Right lobe of liver (tissue), 6 donors: ENCODE results near the gene DMWD. TPM values are rescaled to one million over a fixed set of nuclear protein-coding genes. Genes with fewer than 3 reads are reported as not detected.

Experiments
- ATAC-seq, 4 donors: fragments of 200-7000 bp; cut with Tn5 transposase; one replicate each; pipeline ENCODE4 v1.9.1; 2020; ENCODE audit warnings: mild to moderate bottlenecking in 4 of 4, moderate library complexity in 4 of 4
- DNase-seq, 3 donors: peaks; one replicate each; pipeline ENCODE4 v3.0.0-alpha.2; 2020
- H3K27ac ChIP-seq, 3 donors: fragments of 200-600 bp; one replicate each; pipeline ENCODE4 v1.8.0; 2022
- H3K27me3 ChIP-seq, 2 donors: fragments of 200-600 bp; one replicate each; pipeline ENCODE4 v1.8.0; 2022
- H3K36me3 ChIP-seq, 4 donors: fragments of 200-600 bp; sonication (generic) in 1 of 4; one replicate each; pipeline versions ENCODE4 v1.5.1 to v1.8.0; 2017 to 2022; ENCODE audit warnings: control low read depth in 1 of 4
- H3K4me1 ChIP-seq, 4 donors: fragments of 200-600 bp; sonication (generic) in 1 of 4; one replicate each; pipeline versions ENCODE4 v1.5.1 to v1.8.0; 2017 to 2022; ENCODE audit warnings: control low read depth in 1 of 4
- H3K4me3 ChIP-seq, 3 donors: fragments of 200-600 bp; one replicate each; pipeline ENCODE4 v1.8.0; 2022
- H3K9me3 ChIP-seq, 4 donors: fragments of 200-600 bp; sonication (generic) in 1 of 4; one replicate each; pipeline versions ENCODE4 v1.5.1 to v1.8.0; 2017 to 2022; ENCODE audit warnings: control low read depth in 1 of 4
- POLR2A ChIP-seq: fragments of 450-650 bp; IDR thresholded peaks from one replicate; pipeline ENCODE4 v1.6.1; 2017; ENCODE audit warnings: antibody characterized with exemption, mild to moderate bottlenecking
- WGBS: methylation state at CpG from one replicate; pipeline ENCODE4 v1.1.6; 2018; ENCODE audit warnings: low coverage, low lambda C conversion rate; ENCODE audit not compliant: insufficient coverage; ENCODE audit errors: missing lambda C conversion rate; 5-methylcytosine and 5-hydroxymethylcytosine counted together
- intact Hi-C, 2 donors: fragments of 100-400 bp; cut with DNase I; formaldehyde crosslinking; loops; one replicate each; pipeline versions ENCODE4 v1.11.2 to v1.14.1; 2022
- total RNA-seq, 6 experiments: library from RNA; depleted of rRNA in 2 of 6; stranded (reverse); fragments of >200 nt in 2 of 6; fragmentation: NEBNext Ultra II Directional in 3 of 6; extraction: Animal tissue kit (Norgen Biotek cat#: 25700) in 3 of 6; gene quantifications; one replicate each; pipeline versions ENCODE4 v1.1.0 to v1.2.4, GENCODE V29; 2016 to 2023
- TF ChIP-seq, protein P1 (sequence below), 4 donors: fragments of 200-600 bp in 3 of 4; fragments of 450-650 bp in 1 of 4; IDR thresholded peaks; one replicate each; pipeline versions ENCODE4 v1.5.1 to v1.8.0; 2016 to 2022; ENCODE audit warnings: antibody characterized with exemption in 4 of 4, mild to moderate bottlenecking in 2 of 4
- donor health status: DM: no; HTN: yes; CAD: no.
- donor health status: DM: no; HTN: no; CAD: no.
- donor health status: DM: no; HTN: no; CAD: no.
- donor health status: DM: no; HTN: yes; CAD: no.
- donor health status: DM: no; HTN: yes; CAD: no.

The DMWD gene
- total RNA-seq, 6 experiments from 2014 or later = 8.3 to 14.3 (median 11.9) TPM

DNA sequence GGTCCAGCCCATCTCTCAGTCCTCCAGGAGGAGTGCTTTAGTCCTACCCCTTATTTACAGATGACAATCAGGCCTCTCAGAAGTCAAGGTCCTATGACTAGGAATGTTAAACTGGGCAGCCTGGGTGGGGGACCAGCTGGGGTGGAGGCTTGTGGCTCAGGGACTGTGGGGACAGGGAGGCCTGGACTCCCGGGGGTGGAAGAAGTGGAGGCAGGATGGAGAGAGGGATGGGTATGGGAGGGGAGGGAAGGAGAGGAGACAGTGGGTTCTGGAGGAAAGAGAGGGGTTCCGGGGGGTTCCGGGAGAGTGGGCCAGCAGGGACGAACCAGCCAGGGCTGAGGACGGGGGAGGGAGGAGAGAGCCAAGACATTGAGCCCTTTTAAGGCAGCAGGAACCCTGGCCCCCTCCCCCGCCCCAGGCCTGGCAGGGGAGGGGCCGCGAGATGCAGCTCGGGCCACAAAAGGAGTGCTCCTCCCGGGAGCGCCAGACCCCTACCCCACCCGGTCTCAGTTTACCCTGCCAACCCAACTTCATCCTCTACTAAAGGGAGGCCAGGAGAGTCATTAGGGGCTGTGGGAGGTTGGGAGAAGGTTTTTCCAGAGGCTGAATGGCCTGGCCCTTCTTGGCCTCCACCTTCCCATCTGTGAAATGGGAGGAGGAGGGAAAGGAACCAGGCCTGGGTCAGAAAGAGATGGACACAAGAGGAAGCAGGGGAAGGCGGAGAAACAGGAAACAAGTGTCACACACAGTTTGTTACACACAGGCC is 12.0 kb downstream of the DMWD start:
- TF ChIP-seq, protein P1, sequence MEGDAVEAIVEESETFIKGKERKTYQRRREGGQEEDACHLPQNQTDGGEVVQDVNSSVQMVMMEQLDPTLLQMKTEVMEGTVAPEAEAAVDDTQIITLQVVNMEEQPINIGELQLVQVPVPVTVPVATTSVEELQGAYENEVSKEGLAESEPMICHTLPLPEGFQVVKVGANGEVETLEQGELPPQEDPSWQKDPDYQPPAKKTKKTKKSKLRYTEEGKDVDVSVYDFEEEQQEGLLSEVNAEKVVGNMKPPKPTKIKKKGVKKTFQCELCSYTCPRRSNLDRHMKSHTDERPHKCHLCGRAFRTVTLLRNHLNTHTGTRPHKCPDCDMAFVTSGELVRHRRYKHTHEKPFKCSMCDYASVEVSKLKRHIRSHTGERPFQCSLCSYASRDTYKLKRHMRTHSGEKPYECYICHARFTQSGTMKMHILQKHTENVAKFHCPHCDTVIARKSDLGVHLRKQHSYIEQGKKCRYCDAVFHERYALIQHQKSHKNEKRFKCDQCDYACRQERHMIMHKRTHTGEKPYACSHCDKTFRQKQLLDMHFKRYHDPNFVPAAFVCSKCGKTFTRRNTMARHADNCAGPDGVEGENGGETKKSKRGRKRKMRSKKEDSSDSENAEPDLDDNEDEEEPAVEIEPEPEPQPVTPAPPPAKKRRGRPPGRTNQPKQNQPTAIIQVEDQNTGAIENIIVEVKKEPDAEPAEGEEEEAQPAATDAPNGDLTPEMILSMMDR (IDR thresholded peaks at IDR 0.05) = no peak
- intact Hi-C loops = no loop called here
- H3K4me3 ChIP-seq = no peak overlapping the region

DNA sequence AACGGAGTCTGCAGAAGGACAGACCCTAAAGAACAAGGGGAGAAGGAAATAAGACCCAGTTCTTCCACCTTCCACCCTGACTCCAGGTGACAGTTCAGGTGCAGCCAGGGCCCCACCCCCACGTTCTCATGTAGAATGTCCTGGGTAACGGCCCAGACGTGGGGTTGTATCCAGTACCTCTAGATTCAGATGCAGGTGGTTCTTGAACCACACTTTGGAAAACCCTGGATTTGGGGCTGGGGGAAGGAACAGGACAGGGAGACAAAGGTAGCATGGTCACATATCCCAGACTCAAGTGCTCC is 12.5 kb downstream of the DMWD start:
- H3K36me3 ChIP-seq = peaks cover 0 to 7% (median 0%) of the 10 kb centered on the region in 4 donors
- DNase-seq (no peak), ATAC-seq (no peak)
- no peak overlapping the region for H3K27ac ChIP-seq
- no peaks in the 10 kb centered on the region for H3K27me3 ChIP-seq
- TF ChIP-seq POLR2A = no peak
- TF ChIP-seq, protein P1 (IDR thresholded peaks at IDR 0.05) = no peak
- peaks cover 0 to 5% (median 0%) of the 10 kb centered on the region in 4 donors for H3K4me1 ChIP-seq
- no peak overlapping the region for H3K4me3 ChIP-seq
- 33% methylated on average over 4 of the region's 4 CpGs for WGBS
- intact Hi-C loops = no loop called here
- H3K9me3 ChIP-seq = no peaks in the 10 kb centered on the region

More for the DNA sequence above, 12.0 kb downstream of the DMWD start:
- Histone ChIP-seq H3K27ac (no peak overlapping the region), H3K36me3 (peaks cover 0 to 7% (median 0%) of the 10 kb centered on the region in 4 donors), H3K9me3 (no peaks in the 10 kb centered on the region), H3K4me1 (peaks cover 0 to 5% (median 0%) of the 10 kb centered on the region in 4 donors), H3K27me3 (no peaks in the 10 kb centered on the region)
- no peak for ATAC-seq
- DNase-seq = no peak
- 30% methylated on average over 9 of the region's 13 CpGs for WGBS

DNA sequence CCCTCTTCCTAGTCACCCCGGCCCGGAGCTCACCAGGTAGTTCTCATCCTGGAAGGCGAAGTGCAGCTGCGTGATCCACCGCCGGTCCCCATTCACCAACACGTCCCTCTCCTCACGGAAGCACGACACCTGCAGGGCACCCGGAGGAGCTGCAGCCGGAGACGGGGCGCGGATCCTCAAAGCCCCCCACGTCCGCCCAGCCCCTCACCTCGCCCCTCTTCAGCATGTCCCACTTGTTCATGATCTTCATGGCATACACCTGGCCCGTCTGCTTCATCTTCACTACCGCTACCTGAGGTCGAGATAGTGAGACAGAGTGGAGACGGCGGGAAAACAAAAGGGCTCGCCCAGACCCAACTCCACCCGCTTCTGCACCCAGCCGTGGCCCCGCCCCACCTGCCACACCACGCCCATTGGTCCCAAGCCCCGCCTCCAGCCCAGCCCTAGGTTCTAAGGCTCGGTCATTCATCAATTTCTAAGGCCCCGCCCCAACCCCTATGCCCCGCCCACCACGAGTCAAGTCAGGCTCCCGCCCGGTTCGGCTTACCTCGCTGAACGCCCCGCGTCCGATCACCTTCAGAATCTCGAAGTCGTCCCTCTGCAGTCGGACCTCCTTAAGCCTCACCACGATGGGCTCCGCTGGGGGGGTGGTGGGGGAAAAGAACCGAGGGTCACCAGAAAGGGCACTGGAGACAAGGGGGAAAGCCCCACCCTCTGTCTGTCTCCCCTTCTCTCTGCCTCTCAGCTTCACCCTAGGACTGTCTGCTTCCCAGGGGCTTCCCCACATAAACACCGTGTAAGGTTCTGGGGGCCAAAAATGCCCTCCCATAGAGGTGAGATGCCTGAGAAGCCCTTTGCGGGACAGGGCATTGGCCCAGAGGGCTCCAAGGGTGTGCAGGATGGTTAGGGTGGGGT is 13.2 kb downstream of the DMWD start:
- Histone ChIP-seq H3K4me3 (no peak overlapping the region), H3K4me1 (peaks cover 0 to 5% (median 0%) of the 10 kb centered on the region in 4 donors), H3K27me3 (no peaks in the 10 kb centered on the region), H3K9me3 (no peaks in the 10 kb centered on the region), H3K27ac (no peak overlapping the region), H3K36me3 (peaks cover 0 to 7% (median 0%) of the 10 kb centered on the region in 4 donors)
- TF ChIP-seq, protein P1 (IDR thresholded peaks at IDR 0.05) = peak; percentile 51 to 66 (median 60)
- TF ChIP-seq POLR2A = no peak
- DNase-seq (peak; percentile 87 to 91 (median 88)), ATAC-seq (peak; percentile 89 to 93 (median 90))
- 8% methylated on average over 25 of the region's 48 CpGs for WGBS
- intact Hi-C loops = no loop called here

DNA sequence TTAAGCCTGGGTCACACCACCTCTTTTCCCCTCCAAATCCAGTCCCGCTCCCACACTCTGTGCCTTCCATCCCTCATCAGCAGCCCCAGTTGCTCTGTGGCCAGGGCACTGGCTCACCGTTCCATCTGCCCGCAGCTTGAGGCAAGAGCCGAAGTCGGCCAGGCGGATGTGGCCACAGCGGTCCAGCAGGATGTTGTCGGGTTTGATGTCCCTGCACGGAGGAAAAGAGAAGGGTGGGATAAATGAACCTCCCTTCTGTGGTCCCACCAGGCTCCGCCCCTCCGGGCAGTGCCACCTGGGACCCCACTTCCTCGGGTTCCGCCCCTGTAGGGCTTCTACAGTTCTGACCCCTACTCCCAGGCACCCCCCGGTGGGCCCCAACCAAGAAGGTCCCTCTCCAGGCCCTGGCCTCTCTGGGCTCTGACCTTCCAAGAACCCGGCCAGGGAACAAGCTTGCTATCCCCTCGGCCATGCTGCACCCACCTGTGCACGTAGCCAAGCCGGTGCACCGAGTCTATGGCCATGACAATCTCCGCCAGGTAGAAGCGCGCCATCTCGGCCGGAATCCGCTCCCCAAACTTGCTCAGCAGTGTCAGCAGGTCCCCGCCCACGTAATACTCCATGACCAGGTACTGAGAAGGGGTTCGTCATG is 14.5 kb downstream of the DMWD start:
- TF ChIP-seq, protein P1 (IDR thresholded peaks at IDR 0.05) = no peak
- TF ChIP-seq POLR2A = no peak
- intact Hi-C loops = no loop called here
- H3K9me3 ChIP-seq = no peaks in the 10 kb centered on the region
- H3K27ac ChIP-seq = no peak overlapping the region
- no peak for ATAC-seq
- H3K27me3 ChIP-seq = no peaks in the 10 kb centered on the region
- H3K36me3 ChIP-seq = peaks cover 0 to 7% (median 0%) of the 10 kb centered on the region in 4 donors
- H3K4me3 ChIP-seq = no peak overlapping the region
- peaks cover 0 to 5% (median 0%) of the 10 kb centered on the region in 4 donors for H3K4me1 ChIP-seq
- DNase-seq = no peak
- 97% methylated on average over 9 of the region's 28 CpGs for WGBS
